Measurements from ENCODE around the gene TCERG1L. TPM values are rescaled to one million over a fixed set of nuclear protein-coding genes. Genes with fewer than 3 reads are reported as not detected.
"Not testable (repeated sequence)": the region's sequence is repeated elsewhere in the genome, so short reads cannot be mapped to it uniquely, and the experiment has no call there.

TCERG1L gene
- total RNA-seq, 2 experiments from 2014 or later = 0.08 TPM; not detected in 1

DNA sequence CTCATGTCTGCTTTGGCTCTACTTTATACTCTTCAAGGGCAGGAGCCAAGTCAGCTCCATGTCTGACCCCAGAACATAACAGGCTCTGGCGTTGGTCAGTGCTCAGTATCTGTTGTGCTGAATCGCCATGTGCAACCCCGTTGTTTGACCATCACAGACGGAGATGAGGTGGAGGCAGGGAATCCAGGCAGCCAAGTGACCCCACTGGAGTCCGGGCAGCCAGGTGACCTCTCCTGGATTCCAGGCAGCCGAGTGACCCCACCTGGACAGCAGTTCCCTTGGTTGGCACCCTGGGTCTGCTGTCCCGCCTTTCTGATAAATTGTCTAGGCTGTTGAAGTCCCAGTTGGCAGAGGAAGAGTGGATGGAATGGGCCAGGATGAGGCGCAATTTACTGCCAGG lies 232.2 kb downstream of the TCERG1L start:
- H3K4me1 Mint-ChIP-seq = peaks cover 17% of the 10 kb centered on the region
- no peak for DNase-seq
- H3K27me3 Mint-ChIP-seq = no peaks in the 10 kb centered on the region
- H3K27ac Mint-ChIP-seq = no peak overlapping the region
- H3K9me3 Mint-ChIP-seq = no peaks in the 10 kb centered on the region
- no peak overlapping the region for H3K4me3 Mint-ChIP-seq
- H3K36me3 Mint-ChIP-seq = no peaks in the 10 kb centered on the region

- not testable (repeated sequence) for H3K9me3 Mint-ChIP-seq, H3K27me3 Mint-ChIP-seq, H3K36me3 Mint-ChIP-seq, DNase-seq, H3K27ac Mint-ChIP-seq, H3K4me3 Mint-ChIP-seq
- H3K4me1 Mint-ChIP-seq = peaks cover 17% of the 10 kb centered on the region
Measured at GRCh38 chr10:131078882-131079280, 232.6 kb downstream of the TCERG1L start.

DNA sequence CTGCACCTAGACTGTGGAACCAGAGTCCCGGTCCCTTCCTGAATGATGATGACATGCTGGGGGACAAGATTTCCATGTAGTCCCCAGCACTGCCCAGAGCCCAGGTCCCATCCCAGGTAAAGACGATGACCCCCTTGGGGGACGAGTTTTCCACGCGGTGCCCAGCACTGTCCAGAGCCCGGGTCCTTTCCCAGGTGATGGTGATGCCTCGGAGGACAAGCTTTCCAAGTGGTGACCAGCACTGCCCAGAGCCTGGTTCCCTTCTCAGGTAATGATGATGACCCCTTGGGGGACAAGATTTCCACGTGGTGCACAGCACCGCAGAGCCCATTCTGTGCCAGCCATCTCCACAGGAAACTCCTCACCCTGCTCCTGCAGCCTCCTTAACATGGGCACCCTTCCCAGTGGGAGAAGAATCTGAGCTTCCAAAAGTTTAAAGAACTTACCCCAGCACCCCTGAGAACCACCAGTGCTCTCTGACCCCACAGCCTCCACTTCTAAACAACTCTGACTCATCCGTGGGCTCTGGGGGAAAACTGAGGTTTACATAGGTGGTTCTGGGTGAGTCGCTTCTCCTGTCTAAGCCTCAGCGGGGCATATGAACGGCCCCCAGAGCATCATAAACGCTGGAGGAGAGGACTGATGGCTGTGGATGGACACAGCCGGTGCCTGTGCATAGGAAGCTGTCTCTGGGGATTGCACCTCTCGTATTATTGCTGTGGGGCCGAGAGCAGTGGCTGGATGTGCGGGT lies 233.2 kb downstream of the TCERG1L start:
- DNase-seq = no peak
- Mint-ChIP-seq H3K27me3 (no peaks in the 10 kb centered on the region), H3K4me3 (no peak overlapping the region), H3K4me1 (peaks cover 14% of the 10 kb centered on the region), H3K9me3 (no peaks in the 10 kb centered on the region), H3K27ac (no peak overlapping the region), H3K36me3 (no peaks in the 10 kb centered on the region)

DNA sequence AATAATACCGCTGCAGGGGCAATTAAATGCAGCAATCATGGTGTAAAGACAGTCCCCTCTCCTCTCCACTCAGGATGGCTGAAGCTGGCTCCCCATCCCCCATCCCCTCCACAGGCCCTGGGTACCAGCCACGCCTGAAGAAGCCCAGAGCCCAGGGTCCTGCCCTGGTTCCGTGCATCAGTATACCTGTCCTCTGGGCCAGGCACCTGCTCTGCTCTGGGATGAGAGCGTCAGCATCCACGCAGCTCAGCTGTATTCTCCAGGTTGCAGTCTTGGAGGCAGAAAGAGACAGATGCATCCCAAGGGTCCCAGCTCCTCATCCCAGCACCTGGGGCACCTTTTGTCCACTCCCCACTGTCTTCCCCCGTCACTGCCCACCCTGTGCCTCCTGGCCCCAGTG lies 233.8 kb downstream of the TCERG1L start:
- Mint-ChIP-seq H3K4me1 (peaks cover 9% of the 10 kb centered on the region), H3K36me3 (no peaks in the 10 kb centered on the region), H3K27me3 (no peaks in the 10 kb centered on the region), H3K27ac (no peak overlapping the region), H3K9me3 (no peaks in the 10 kb centered on the region), H3K4me3 (no peak overlapping the region)
- DNase-seq = no peak

DNA sequence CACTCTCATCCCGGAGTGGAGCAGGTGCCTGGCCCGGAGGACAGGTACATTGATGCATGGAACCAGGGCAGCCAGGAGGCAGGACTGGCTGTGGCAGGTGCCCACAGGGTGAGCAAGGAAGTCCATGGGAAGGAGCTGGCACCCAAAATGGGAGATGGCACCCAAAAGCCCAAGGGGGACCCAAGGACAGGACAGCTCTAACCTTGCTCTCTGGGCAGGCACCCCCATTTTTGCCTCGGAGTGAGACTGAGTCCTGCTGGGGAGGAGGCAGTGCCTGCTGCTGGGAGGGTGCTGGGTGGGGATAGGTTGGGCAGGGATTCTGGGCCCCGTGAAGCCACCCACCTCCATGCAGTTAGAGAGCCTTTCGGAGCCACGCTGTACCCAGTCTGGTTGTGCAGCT lies 234.5 kb downstream of the TCERG1L start:
- Mint-ChIP-seq H3K4me1 (peaks cover 9% of the 10 kb centered on the region), H3K9me3 (no peaks in the 10 kb centered on the region), H3K36me3 (no peaks in the 10 kb centered on the region), H3K4me3 (no peak overlapping the region), H3K27ac (no peak overlapping the region), H3K27me3 (no peaks in the 10 kb centered on the region)
- no peak for DNase-seq

DNA sequence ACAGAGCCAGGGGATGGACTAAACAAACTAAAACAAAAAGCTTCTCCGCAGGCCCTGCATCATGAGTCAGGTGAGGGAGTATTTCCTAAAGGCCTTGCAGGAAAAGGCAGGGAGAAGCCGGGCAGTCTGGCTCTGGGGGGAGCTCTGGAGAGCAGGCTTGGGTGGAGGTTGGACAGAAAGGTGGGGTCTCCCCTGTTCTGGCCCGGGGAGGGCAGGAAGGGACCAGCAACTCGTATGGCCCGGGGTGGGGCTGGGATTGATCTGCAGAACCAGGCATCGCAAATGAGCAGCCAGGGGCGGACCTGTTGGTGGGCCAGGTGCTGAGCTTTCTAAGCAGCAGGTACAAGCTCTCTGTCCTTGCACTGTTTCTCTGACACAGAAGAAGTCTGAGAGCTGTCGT lies 235.2 kb downstream of the TCERG1L start:
- Mint-ChIP-seq H3K27ac (no peak overlapping the region), H3K27me3 (no peaks in the 10 kb centered on the region), H3K4me3 (no peak overlapping the region), H3K4me1 (peaks cover 5% of the 10 kb centered on the region), H3K36me3 (no peaks in the 10 kb centered on the region), H3K9me3 (no peaks in the 10 kb centered on the region)
- no peak for DNase-seq

DNA sequence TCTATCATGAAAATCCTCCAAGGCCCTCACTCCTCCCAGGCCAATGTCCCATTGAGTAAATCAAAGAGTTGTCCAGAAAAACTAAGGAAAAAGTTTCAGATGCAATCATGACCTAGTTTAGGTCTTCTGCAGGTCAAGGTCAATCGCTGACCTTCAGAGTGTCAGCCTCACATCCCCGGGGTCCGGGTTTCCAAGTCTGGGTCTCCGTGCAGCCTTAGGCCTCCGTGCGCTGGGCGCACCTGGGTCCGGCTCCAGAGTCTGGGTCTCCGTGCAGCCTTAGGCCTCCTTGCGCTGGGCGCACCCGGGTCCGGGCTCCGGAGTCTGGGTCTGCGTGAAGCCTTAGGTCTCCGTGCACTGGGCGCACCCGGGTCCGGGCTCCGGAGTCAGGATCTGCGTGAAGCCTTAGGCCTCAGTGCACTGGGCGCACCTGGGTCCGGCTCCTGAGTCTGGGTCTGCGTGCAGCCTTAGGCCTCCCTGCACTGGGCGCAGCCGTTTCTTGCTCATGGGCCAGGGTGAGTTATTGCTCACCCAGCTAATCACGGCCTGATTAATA lies 236.2 kb downstream of the TCERG1L start:
- no peak overlapping the region for H3K27ac Mint-ChIP-seq
- H3K9me3 Mint-ChIP-seq = no peaks in the 10 kb centered on the region
- no peak overlapping the region for H3K4me3 Mint-ChIP-seq
- DNase-seq = no peak
- H3K27me3 Mint-ChIP-seq = no peaks in the 10 kb centered on the region
- H3K36me3 Mint-ChIP-seq = no peaks in the 10 kb centered on the region
- H3K4me1 Mint-ChIP-seq = no peaks in the 10 kb centered on the region

GRCh38 chr10:131074682-131075081 lies 236.8 kb downstream of the TCERG1L start:
- Mint-ChIP-seq H3K36me3 (no peaks in the 10 kb centered on the region), H3K4me3 (no peak overlapping the region), H3K9me3 (no peaks in the 10 kb centered on the region), H3K27ac (no peak overlapping the region), H3K4me1 (no peaks in the 10 kb centered on the region), H3K27me3 (no peaks in the 10 kb centered on the region)
- no peak for DNase-seq

DNA sequence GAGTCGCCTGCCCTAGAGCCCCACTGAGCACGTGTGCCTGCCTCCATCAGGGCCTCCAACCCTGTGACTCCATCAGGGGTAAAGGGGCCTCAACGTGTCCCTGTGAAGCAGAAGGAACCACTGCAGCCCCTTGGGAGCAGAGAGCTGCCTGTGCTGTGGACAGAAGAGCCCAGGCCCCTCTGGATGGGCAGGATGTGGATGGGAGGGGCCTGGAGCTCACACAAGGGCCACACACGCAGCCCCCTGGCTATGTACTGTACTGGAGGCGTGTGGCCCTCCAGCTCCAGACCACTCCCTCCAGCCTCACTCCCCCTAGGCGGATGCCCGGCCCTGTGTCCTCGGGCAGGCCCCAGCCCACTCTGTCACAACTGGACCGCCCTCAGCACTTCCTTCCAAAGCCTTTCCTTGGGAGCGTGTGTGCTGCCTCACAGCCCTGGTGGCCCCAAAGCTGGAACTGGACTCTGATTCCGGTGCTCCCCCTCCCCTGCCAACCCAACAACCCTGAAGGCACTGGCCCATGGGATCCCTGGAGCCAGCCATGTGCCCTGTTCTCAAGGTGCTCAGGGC lies 238.0 kb downstream of the TCERG1L start:
- no peaks in the 10 kb centered on the region for H3K4me1 Mint-ChIP-seq
- no peaks in the 10 kb centered on the region for H3K9me3 Mint-ChIP-seq
- no peak overlapping the region for H3K4me3 Mint-ChIP-seq
- H3K27ac Mint-ChIP-seq = no peak overlapping the region
- no peaks in the 10 kb centered on the region for H3K27me3 Mint-ChIP-seq
- H3K36me3 Mint-ChIP-seq = no peaks in the 10 kb centered on the region
- no peak for DNase-seq

GRCh38 chr10:131072651-131073468 lies 238.7 kb downstream of the TCERG1L start:
- DNase-seq = no peak

DNA sequence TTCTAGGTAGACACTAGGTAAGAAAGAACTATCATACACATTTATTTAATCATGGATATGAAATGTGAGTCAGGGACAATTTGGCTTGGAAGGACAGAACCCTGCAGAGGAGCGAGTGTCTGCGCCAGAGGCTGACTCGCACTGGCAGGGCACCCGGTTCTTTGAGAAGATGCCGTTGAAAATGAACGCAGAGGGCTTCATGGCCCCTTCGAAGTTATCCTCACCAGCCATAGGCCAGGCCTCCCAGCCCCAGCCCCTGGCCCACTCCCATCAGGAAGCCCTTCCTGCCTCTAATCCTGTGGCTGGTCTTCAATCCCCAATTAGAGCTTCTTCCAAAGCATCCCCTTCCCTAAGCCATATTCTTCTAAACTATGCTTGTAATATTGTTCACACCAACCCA lies 239.8 kb downstream of the TCERG1L start:
- DNase-seq = no peak
- Mint-ChIP-seq H3K4me1 (no peaks in the 10 kb centered on the region), H3K27ac (no peak overlapping the region), H3K27me3 (no peaks in the 10 kb centered on the region), H3K36me3 (no peaks in the 10 kb centered on the region), H3K9me3 (no peaks in the 10 kb centered on the region), H3K4me3 (no peak overlapping the region)

More at GRCh38 chr10:131072651-131073468, 238.7 kb downstream of the TCERG1L start:
- H3K4me3 Mint-ChIP-seq = no peak overlapping the region
- no peak overlapping the region for H3K27ac Mint-ChIP-seq
- no peaks in the 10 kb centered on the region for H3K27me3 Mint-ChIP-seq
- H3K36me3 Mint-ChIP-seq = no peaks in the 10 kb centered on the region
- no peaks in the 10 kb centered on the region for H3K4me1 Mint-ChIP-seq
- H3K9me3 Mint-ChIP-seq = no peaks in the 10 kb centered on the region

DNA sequence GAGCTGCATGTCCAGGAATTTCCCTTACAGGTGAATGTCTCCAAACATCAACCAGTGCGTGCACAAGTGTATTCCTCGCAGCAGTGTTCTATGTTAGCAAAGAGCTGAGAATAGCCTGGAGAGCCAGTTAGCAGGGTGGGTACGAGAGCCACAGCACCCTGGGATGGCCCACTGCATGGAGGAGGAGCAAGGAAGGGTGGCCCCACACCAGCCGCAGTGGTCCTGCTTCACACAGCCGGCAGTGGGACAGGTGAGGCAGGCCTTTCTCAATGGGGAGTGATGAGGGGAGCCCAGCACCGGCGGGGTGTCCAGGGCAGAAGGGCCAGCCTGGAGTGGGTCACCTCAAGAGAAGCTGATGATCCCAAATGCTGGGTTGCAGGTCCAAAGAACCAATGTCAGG lies 240.7 kb downstream of the TCERG1L start:
- no peak overlapping the region for H3K4me3 Mint-ChIP-seq
- no peaks in the 10 kb centered on the region for H3K4me1 Mint-ChIP-seq
- H3K36me3 Mint-ChIP-seq = no peaks in the 10 kb centered on the region
- H3K27me3 Mint-ChIP-seq = no peaks in the 10 kb centered on the region
- DNase-seq = no peak
- H3K27ac Mint-ChIP-seq = no peak overlapping the region
- H3K9me3 Mint-ChIP-seq = no peaks in the 10 kb centered on the region

GRCh38 chr10:131068760-131069159 lies 242.8 kb downstream of the TCERG1L start:
- H3K4me3 Mint-ChIP-seq = no peak overlapping the region
- H3K4me1 Mint-ChIP-seq = no peaks in the 10 kb centered on the region
- H3K27me3 Mint-ChIP-seq = no peaks in the 10 kb centered on the region
- H3K9me3 Mint-ChIP-seq = no peaks in the 10 kb centered on the region
- no peak overlapping the region for H3K27ac Mint-ChIP-seq
- DNase-seq = no peak
- no peaks in the 10 kb centered on the region for H3K36me3 Mint-ChIP-seq

DNA sequence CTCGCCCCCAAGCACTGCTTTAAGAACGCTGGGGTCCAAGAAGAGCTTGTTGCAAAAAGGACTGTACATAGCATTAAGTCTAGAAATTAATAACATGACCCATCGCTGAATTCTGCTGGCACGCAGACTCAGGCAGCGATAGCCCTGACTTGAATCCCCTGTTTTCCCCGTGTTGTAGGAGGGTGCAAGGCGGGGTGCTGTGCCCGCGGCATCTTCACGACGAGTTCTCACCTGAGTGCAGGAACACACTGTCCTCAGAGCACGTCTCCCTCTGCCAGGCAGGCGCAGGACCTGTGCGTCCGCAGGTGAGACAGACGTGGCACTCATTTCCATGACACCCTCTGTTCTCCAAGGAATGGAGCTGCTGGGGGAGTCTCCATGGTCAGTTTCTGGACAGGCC lies 243.2 kb downstream of the TCERG1L start:
- H3K27me3 Mint-ChIP-seq = no peaks in the 10 kb centered on the region
- no peak overlapping the region for H3K27ac Mint-ChIP-seq
- H3K36me3 Mint-ChIP-seq = no peaks in the 10 kb centered on the region
- no peaks in the 10 kb centered on the region for H3K9me3 Mint-ChIP-seq
- no peak overlapping the region for H3K4me3 Mint-ChIP-seq
- no peak for DNase-seq
- H3K4me1 Mint-ChIP-seq = no peaks in the 10 kb centered on the region

DNA sequence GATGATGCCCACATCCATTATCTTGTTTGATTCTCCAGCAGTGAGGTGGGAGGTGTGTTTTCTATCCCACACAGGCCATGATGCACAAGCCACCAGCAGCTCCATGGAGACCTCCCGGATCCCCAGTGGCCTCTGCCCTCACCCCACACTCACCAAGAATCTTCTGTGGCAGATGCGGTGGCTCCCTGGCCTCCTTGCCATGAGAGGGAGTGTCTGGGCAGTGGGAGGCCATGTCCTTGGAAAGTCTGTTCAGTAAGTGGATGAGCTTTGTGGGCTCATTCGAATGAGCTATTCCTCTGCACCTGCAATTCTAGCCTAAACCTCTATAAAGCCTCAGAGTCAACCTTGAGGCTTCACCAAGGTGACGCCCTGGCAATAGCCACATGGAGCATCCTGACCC lies 243.8 kb downstream of the TCERG1L start:
- no peaks in the 10 kb centered on the region for H3K27me3 Mint-ChIP-seq
- H3K9me3 Mint-ChIP-seq = no peaks in the 10 kb centered on the region
- no peaks in the 10 kb centered on the region for H3K4me1 Mint-ChIP-seq
- H3K36me3 Mint-ChIP-seq = no peaks in the 10 kb centered on the region
- no peak for DNase-seq
- no peak overlapping the region for H3K4me3 Mint-ChIP-seq
- H3K27ac Mint-ChIP-seq = no peak overlapping the region

Data from activated naive CD8-positive, alpha-beta T cell treated with anti-CD3 and anti-CD28 coated beads for 36 hours (primary cell).